ENCODE data around the gene COX10.

Gene COX10

DNA sequence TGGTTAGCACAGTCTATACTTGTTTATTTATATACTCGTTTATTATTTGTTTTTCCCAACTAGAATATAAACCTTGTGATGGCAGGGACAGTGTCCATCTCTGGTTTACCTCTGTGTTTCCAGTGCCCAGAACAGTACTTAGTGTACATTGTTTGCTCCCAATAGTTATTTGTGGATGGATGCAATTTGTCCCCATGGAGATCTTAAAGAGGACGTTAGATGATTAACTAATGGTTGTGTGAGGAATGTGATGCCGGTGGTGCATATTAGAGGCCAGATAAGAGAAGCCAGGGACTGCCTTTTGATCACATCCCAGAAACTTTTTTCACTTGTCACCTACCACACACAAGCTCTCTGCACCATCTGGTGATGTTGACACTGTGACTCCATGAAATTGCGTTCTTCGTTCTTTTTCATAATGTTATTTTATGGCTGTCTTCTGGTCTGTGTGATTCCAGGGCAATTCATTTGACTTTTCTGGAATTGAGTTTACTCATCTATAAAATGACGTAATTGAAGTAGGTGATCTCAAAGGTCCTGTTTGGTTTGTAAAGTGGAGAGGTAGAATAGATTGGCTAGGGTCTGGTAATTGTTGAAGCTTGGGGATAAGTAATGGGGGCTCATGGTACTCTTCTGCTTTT lies 1.2 kb downstream of the COX10 start:
- no peak for DNase-seq (ENCODE audit: low read depth in 2 of 2, low spot score in 1 of 2)

DNA sequence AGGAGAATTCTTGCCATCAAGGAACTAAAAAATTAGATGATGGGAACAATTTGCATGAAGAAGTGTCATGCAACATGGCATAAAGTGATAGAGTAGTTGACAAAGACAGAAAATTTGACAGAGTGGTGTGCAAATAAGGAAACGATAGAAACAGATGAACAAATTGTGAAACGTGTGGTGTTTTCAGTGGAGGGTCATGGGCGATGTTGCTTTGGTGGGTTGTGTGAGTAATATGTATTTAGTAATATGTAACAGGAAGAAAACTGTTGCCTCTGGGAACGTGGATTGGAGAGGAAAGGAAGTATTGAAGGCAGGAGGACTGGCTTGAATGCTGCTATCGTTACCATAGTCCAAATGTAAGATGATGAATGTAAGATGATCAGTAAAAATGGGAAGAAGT lies 3.6 kb downstream of the COX10 start:
- DNase-seq (ENCODE audit: low read depth in 2 of 2, low spot score in 1 of 2), result no peak

DNA sequence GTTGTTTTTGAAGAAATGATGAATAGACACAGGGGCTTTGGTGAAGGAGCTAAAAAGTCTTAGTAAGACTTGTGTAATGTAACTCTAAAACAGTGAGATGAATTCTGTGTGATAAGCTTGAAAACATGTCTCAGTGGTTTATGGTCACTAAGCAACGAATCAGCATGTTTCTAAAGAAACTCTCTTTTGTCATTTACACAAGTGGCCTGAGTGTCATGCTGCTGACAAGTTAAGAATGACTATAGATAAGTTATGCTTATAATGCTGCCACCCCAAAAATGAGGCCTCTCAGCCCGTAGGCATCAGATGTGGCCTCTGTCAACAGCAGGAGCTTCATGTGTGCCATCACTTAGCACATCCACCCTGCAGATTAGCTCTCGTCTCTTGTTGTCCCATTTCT lies 8.7 kb downstream of the COX10 start:
- DNase-seq (ENCODE audit: low read depth in 2 of 2, low spot score in 1 of 2), result no peak

DNA sequence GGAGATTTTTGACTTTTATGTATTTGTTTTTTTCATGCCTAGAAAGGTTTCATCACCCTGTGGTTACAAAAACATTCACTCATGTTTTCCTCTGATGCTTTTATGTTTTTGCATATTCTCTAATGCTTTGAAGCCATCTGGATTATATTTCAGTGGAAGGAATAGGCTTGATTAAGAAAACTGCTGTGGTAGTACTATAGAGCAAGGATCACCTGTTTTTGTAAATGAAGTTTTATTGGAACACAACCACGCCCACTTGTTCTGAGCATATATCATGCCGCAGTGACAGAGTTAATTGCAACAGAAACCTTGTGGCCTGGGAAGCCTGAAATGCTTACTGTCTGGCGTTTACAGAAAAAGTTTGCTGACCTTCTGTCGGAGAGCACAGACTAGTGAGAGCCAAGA lies 11.5 kb downstream of the COX10 start:
- DNase-seq (ENCODE audit: low read depth in 2 of 2, low spot score in 1 of 2), result no peak

DNA sequence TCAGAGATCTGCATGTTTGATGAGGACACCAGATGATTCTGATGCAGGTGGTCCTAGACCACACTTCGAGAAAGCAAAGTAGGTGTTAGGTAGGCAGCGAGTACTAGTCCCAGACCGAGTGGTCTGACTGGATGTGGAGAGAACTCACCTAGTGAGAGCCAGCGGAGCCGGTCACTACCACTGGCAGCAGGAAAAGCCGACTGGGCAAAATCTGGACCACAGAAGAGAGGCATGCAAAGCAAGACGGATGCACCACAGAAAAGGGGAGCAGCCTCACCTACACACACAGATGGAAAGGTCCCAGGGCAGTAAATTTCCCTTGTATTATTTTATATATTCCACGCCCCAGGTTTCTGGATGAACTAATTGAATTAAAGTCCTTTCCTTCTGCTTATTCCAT lies 13.5 kb downstream of the COX10 start:
- no peak for DNase-seq (ENCODE audit: low read depth in 2 of 2, low spot score in 1 of 2)

DNA sequence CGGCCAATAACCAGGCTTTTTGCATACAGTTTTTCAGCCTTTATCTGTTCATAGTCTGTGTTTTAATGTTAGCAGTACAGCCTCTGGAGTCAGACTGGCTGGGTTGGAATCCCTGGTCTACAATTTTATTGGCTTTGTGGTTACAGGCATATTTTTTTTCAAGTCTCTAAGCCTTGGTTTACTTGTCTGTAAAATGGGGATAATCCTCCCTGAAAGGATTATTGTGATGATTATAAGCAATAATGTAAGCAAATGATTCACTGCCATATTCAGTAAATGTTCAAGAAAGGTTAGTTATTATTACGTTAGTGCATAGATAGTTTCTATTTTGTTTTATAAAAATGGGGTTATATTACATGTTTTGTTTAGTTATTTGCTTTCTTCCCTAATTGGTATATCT lies 15.7 kb downstream of the COX10 start:
- no peak for DNase-seq (ENCODE audit: low read depth in 2 of 2, low spot score in 1 of 2)

DNA sequence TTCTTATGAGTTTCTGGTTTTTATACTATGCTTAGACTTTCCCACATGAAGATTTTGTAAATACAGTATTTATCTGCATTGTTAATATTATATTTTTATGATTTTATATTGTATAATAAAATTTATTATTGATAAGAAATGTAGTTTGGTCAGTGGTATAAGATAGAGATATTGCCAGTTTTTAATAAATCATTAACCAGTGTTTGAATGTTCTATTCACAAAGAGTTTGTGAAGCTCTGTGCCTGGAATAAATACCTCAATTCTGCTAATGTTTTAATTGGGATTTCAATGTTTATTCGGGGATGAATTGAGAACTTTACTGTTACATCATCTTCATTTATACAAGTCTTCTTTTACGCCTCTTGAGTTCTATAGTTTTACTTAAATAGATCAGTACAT lies 16.9 kb downstream of the COX10 start:
- DNase-seq (ENCODE audit: low read depth in 2 of 2, low spot score in 1 of 2), result no peak

DNA sequence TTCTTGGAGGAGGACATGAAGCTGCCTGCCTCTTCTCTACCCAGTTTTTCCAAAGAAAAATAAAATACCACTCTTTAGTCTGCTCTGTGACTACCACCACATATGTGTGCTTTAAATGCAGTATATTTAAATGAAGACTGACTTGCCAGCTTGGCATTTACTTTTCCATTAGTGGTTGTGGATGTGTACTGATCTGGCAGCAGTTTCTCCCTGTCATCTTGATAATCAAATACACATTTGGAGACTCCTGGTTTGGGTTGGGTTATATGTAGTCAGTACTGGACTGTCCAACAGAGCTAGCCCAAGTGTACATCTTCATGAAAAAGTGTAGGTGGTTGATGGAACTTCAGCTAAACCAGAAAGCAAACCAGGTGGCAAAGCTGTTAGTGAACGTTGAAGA lies 19.9 kb downstream of the COX10 start:
- DNase-seq (ENCODE audit: low read depth in 2 of 2, low spot score in 1 of 2), result no peak

DNA sequence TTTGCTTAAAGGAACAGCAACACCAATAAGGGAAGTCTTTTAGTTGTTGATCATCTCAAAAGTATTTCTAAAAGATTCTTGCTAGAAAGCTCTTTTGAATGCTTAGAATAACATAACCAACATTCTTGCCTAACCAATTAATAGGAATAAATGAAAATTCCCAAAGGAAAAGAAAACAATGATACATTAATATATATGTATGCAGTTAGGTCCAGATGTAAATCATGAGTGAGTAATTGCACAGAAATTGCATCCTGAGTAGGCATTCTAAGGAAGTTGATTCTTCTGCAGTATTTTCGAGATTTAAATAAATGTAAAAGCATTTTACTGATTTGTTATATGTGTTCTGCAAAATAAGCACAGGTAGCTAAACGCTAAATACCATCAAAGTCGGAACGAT lies 22.1 kb downstream of the COX10 start:
- no peak for DNase-seq (ENCODE audit: low read depth in 2 of 2, low spot score in 1 of 2)

DNA sequence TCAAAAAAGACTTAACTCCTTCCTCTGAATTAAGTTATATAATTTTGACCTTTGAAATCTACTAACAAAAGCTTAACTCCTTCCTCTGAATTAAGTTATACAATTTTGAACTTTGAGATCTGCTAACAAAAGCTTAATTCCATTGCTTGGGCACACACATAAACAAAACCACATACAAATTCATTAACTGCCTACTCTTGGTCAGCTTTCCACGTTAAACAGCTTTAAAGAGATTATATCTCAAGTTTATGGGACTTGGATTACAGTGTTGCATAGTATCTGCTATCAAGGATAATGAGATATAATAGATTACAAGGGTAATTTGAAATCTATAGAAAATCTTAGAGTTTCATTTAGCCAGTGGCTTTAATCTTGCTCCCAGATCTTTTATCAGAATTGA lies 23.5 kb downstream of the COX10 start:
- no peak for DNase-seq (ENCODE audit: low read depth in 2 of 2, low spot score in 1 of 2)

DNA sequence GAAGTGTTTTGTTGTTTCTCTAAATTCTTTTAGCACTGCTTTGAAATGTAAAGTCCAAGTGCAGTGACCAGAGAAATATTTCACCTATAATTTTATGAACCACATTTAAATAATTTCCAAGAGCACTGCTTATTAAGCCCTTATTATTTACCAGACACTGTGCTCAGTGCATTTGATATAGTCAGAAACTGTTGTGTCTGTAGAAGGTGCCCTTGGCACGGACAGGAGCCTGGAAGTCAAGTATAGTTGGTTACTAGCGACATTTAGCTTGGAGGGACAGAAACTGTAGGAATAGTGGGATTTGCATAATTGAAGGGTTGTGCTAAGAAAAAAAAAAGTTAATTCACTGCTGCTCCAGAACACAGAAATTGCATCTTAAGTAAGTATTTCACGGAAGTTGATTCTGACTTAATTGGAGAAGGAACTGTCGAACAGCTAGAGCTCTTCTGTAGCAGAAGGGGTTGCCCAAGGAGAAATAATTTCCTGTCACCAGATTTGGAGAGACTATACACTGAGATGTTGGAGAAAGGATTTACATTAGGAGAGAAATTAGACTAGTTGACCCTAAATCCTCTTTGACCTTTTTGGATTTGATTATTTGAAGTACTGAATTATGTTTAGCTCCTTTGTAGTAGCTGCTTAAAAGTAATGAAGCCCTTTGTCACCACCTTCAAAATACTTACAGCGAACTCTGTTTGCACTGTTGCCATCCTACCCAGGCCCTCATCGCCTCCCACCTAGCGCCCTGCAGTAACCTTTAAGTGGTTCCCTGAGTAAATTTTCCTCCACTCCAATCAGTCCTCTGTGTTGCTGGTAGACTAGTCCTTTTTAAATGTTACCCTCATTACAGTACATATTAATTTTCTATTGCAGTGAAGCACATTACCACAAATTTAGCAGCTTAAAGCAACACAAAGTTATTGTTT lies 25.6 kb downstream of the COX10 start:
- no peak for DNase-seq (ENCODE audit: low read depth in 2 of 2, low spot score in 1 of 2)

DNA sequence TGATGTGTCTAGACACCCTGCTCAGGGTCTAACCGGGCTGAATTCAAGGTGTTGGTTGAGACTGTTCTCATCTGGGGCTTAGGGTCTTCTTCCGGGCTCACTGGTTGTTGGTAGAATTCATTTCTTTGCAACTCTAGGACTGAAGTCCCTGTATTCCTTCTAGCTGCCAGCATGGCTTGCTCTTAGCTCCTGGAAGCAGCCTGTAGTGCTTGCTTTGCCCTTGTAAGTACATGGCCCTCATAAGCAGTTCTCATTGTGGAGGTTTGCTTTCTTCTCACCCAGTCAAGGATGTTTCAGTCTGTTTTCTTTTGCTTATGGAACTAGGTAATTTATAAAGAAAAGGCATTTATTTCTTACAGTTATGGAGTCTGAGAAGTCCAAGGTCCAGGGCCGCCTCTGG lies 26.3 kb downstream of the COX10 start:
- DNase-seq (ENCODE audit: low read depth in 2 of 2, low spot score in 1 of 2), result no peak

DNA sequence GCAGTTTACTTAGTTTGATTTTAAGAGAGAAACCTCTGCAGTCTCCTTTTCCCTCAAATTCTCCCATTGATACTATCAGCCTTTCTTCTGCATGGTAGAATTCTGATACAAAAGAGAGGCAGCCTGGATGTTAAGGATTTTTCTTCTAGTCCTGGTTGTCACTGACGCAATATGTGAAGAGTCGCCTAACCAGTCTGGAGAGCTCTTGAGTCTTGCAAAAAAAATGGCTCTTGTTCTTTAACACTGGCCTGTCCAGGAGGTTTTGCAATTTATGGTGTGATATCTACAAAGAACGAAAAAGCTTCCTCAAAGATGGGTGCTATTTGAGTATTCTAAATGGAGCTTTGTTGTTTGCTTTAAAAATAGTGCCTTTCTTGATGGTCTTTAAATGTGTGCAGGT lies 28.9 kb downstream of the COX10 start:
- no peak for DNase-seq (ENCODE audit: low read depth in 2 of 2, low spot score in 1 of 2)

DNA sequence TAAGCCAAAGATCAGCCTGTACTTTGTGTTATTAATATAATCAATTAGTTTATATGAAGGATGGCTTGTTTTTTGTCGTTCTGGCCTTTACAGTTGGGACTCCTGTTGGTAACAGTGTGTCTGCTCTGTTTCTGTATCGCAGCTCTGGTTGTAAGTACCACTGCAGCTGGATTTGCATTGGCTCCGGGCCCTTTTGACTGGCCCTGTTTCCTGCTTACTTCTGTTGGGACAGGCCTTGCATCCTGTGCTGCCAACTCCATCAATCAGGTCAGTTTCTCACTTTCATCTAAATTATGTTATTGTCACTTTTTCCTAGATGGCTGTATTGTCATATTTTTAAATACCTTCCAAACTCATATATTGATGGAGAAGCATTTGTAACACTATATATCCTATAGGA lies 32.7 kb downstream of the COX10 start:
- DNase-seq (ENCODE audit: low read depth in 2 of 2, low spot score in 1 of 2), result no peak

DNA sequence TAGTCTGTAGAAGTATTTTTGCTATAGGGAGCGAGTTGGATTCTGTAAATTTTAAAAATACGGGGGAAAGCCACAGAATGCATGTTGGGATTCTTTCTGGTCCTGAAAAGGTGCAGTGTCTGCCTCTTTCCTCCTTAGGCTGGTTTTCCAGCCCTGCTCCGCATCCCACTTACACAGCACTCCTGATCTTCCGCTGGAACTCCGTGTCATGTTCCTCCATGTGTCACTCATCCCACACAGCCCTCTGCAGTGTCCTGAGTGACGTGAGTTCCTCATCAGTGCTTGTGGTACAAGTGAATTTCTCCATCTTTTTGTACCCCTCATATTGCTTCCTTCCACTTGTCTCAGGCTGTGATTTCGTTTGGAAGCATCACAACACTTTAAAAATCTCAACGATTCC lies 34.5 kb downstream of the COX10 start:
- DNase-seq (ENCODE audit: low read depth in 2 of 2, low spot score in 1 of 2), result no peak

DNA sequence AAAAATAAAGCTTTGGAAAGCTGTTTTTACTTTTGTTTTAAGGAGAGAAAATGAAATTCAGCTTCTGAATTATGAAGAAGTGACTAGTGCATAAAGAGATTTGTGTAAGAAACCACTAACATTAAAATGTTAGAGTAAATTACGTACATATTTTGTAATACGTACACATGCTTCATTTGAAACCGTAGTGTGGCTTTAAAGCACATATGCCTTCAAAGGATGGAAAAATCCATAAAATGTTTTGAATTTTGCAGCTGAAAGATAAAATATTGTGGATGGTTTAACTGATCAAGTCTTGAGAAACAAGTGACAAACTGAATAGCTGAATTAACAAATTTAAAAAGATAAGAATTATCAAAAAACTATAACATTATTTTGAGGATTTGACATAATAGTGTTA lies 35.4 kb downstream of the COX10 start:
- no peak for DNase-seq (ENCODE audit: low read depth in 2 of 2, low spot score in 1 of 2)

DNA sequence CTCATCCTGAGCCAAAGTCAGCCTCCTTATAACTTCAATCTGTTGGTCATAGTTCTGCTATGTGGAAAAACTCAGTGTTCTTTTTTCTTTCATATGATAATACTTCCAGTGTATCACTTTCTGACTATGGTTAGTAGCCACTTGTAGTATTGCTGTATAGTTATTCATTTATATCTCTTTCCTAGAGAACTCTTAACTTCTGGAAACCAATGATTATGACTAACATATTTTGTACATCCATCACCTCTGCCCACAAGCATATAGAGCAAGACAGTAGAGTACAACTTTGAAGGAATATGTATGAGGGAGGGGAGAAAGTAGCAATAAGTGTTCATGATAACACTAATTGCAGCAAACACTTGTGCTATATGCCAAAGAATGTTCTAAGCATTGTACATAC lies 38.6 kb downstream of the COX10 start:
- DNase-seq (ENCODE audit: low read depth in 2 of 2, low spot score in 1 of 2), result no peak

DNA sequence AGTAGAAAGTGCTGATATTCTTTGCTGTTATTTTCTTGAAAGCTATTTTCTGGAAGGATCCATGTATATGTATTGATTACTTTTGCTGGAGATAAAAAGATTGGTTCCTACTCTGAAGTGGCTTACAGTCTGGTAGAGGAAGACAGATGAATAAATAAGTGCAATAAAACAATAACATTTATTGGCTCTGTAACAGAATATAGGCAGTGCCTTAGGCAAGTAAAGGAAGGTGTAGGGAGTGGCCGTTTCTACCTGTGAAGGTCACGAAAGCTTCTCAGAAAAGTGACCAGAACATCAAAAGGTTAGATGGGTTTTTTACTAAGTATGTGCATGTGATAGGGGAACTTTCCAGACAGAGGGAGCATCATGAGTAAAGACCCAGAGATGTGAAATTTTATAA lies 43.1 kb downstream of the COX10 start:
- DNase-seq (ENCODE audit: low read depth in 2 of 2, low spot score in 1 of 2), result no peak

DNA sequence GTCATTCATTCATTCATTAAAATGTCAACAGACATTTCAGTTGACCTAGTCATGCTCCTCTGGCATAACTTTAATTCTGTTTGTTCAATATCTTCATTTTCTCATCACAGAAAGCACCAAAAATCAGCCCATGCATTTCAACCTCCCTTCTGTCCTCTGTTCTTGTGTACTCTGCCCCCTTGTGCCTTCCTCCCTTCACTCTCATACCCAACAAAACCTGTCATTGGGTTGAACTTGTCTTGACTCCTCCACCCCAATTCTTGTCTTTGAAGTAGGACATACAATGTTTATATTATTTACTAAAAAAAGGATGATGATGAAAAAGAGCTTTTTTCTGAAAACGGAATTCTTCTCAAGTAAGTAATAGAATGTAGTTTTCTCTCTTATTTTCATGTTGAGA lies 43.8 kb downstream of the COX10 start:
- DNase-seq (ENCODE audit: low read depth in 2 of 2, low spot score in 1 of 2), result no peak

DNA sequence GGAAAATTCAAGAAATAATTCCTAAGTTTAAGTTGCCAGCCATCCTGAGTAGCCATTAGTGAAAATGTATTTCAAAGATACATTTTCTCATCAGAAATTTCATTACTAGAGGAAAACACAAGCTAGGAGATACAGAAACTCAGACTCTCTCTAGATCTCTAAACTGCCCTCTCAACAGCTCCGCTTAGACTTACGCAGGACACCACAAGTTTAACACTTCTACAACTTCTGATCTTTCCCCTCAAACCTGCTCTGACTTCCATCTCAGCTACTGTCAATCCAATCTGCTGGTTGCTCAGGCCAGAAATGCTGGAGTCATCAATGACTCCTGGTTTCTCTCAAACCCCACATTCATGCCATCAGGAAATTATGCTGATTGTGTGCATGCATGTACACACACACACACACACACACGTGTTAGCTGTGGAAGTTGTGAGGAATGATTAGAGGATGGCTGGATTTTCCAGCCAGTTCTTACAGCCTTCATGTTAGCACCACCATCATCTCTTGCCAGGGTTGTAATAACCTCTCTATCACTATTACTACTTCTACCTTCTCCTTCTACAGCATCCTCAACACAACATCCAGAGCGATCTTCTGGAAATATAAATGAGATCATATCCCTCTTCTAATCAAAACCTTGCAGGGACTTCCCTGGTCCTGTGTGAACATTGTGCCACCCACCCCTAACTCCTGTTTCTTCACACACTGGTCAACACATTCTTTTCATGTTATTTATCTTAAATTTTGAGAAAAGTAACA lies 47.1 kb downstream of the COX10 start:
- no peak for DNase-seq (ENCODE audit: low read depth in 2 of 2, low spot score in 1 of 2)

DNA sequence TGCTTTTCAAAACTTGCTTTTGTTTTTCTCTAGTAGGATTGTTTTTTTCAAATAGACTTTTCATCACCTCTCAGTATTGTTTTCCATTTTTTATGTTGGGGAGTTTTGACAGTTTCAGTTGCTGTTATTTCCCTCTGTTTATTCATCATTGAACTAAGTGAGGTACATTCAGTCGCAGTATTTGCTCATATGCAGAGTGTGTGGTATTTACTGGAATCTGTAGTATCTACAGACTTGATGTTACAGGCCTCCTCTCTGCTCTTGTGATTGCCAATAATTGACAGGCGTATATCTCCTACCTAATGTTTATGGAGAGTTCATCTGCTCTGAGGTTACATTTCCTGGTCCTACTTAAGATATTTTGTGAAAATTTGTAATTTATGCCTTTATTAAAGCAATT lies 49.6 kb downstream of the COX10 start:
- no peak for DNase-seq (ENCODE audit: low read depth in 2 of 2, low spot score in 1 of 2)

DNA sequence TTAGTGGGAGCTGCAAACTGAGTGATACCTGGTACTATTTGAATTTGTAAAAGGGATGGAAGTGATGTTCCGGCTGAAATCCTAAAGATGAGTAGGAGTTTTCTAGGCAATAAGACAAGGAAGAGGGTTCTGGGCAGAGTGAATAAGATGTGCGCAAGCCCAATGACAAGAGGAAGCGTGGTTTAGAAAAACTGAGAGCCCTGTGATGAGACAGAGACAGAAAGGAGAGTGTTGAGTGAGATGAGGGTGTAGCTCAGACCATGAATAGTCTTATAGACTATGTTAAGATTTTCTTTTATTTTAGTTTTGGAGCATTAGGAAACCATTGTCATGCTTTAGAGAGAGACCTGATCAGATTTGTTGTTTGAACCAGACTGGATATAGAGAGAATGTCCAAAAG lies 50.2 kb downstream of the COX10 start:
- DNase-seq (ENCODE audit: low read depth in 2 of 2, low spot score in 1 of 2), result no peak
